Measurements from ENCODE around the gene BMX. TPM values are rescaled to one million over a fixed set of nuclear protein-coding genes. Genes with fewer than 3 reads are reported as not detected.

Gene BMX
- total and polyA plus RNA-seq, 2 donors (not counting 1 experiment from before 2014, with no cell fraction given) = not detected

DNA sequence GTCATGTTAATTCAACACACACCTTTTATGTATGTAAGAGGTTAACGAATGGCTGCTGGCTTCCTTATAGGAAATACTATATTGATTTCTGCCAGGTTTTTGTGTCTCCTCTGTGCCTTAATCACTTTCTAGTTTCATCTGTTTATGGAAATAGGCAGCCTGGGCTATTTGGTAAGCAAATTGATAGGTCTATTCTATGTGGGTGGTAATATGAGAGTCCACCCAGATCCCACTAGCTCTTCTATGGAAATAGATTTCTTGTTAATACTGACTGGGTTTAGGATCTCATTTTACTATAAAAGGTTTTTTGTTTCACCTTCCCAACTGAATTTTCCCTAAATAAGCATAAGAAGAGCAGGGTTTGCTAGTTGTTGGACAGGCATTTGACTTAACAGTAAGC is 4.1 kb downstream of the BMX start:
- DNase-seq (ENCODE audit: low read depth in 2 of 2) = no peak
- Histone ChIP-seq H3K4me1 (ENCODE audit: control insufficient read depth, extremely low read depth, insufficient read depth, low read length) (no peaks in the 10 kb centered on the region), H3K36me3 (ENCODE audit: control insufficient read depth, insufficient read depth, low read length) (no peaks in the 10 kb centered on the region), H2AFZ (ENCODE audit: low read length) (no peak overlapping the region), H3K9me3 (ENCODE audit: control insufficient read depth, insufficient read depth, low read depth, low read length) (no peaks in the 10 kb centered on the region), H4K20me1 (ENCODE audit: control insufficient read depth, extremely low read depth, insufficient read depth, low read length) (no peaks in the 10 kb centered on the region), H3K27ac (ENCODE audit: insufficient read depth, low read length) (no peak overlapping the region), H3K9ac (ENCODE audit: insufficient read depth, low read length) (no peak overlapping the region), H3K27me3 (ENCODE audit: control insufficient read depth, insufficient read depth, low read length) (no peaks in the 10 kb centered on the region), H3K4me2 (ENCODE audit: extremely low read depth, insufficient read depth, low read length) (no peak overlapping the region), H3K79me2 (ENCODE audit: control insufficient read depth, insufficient read depth, low read length) (no peaks in the 10 kb centered on the region), H3K4me3 (replicated peaks in 1 of 4; ENCODE audit: control extremely low read depth in 1 of 4, insufficient read depth in 1 of 4, low read depth in 3 of 4, low read length in 4 of 4) (no peak overlapping the region)
- no peak for TF ChIP-seq EZH2 (IDR thresholded peaks at IDR 0.05; ENCODE audit: low read length, missing control alignments)
- TF ChIP-seq, protein P1, sequence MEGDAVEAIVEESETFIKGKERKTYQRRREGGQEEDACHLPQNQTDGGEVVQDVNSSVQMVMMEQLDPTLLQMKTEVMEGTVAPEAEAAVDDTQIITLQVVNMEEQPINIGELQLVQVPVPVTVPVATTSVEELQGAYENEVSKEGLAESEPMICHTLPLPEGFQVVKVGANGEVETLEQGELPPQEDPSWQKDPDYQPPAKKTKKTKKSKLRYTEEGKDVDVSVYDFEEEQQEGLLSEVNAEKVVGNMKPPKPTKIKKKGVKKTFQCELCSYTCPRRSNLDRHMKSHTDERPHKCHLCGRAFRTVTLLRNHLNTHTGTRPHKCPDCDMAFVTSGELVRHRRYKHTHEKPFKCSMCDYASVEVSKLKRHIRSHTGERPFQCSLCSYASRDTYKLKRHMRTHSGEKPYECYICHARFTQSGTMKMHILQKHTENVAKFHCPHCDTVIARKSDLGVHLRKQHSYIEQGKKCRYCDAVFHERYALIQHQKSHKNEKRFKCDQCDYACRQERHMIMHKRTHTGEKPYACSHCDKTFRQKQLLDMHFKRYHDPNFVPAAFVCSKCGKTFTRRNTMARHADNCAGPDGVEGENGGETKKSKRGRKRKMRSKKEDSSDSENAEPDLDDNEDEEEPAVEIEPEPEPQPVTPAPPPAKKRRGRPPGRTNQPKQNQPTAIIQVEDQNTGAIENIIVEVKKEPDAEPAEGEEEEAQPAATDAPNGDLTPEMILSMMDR (conservative IDR thresholded peaks at IDR 0.05 in 1 of 2, IDR thresholded peaks at IDR 0.05 in 1 of 2; ENCODE audit: low read depth in 1 of 2, low read length in 2 of 2) = no peak

DNA sequence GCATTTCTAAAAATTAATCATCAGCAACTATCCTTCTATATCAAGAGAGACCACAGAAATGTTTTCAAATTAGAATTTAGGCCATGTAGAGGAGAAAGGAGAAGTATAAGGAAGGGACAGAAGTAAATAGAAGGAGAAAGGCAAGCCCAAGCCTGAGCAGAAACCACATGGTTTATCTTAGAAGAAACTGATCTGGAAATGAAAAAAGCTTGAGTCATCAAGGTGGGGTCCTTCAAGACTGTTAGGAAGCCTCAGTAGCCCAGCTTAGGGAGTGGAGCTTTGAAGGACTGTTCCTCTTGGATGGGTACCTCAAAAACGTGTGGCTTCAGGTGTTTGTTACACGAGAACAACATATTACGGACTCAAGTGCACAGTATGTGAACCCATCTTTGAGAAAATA is 4.5 kb downstream of the BMX start:
- no peak overlapping the region for H2AFZ ChIP-seq (ENCODE audit: low read length)
- H3K9ac ChIP-seq (ENCODE audit: insufficient read depth, low read length) = no peak overlapping the region
- no peak overlapping the region for H3K27ac ChIP-seq (ENCODE audit: insufficient read depth, low read length)
- H3K27me3 ChIP-seq (ENCODE audit: control insufficient read depth, insufficient read depth, low read length) = no peaks in the 10 kb centered on the region
- no peak overlapping the region for H3K4me2 ChIP-seq (ENCODE audit: extremely low read depth, insufficient read depth, low read length)
- no peaks in the 10 kb centered on the region for H3K9me3 ChIP-seq (ENCODE audit: control insufficient read depth, insufficient read depth, low read depth, low read length)
- H3K79me2 ChIP-seq (ENCODE audit: control insufficient read depth, insufficient read depth, low read length) = no peaks in the 10 kb centered on the region
- DNase-seq (ENCODE audit: low read depth in 2 of 2) = no peak
- no peaks in the 10 kb centered on the region for H3K36me3 ChIP-seq (ENCODE audit: control insufficient read depth, insufficient read depth, low read length)
- no peaks in the 10 kb centered on the region for H3K4me1 ChIP-seq (ENCODE audit: control insufficient read depth, extremely low read depth, insufficient read depth, low read length)
- H3K4me3 ChIP-seq (replicated peaks in 1 of 4; ENCODE audit: control extremely low read depth in 1 of 4, insufficient read depth in 1 of 4, low read depth in 3 of 4, low read length in 4 of 4) = no peak overlapping the region
- TF ChIP-seq, protein P1 (conservative IDR thresholded peaks at IDR 0.05 in 1 of 2, IDR thresholded peaks at IDR 0.05 in 1 of 2; ENCODE audit: low read depth in 1 of 2, low read length in 2 of 2) = no peak
- H4K20me1 ChIP-seq (ENCODE audit: control insufficient read depth, extremely low read depth, insufficient read depth, low read length) = no peaks in the 10 kb centered on the region

DNA sequence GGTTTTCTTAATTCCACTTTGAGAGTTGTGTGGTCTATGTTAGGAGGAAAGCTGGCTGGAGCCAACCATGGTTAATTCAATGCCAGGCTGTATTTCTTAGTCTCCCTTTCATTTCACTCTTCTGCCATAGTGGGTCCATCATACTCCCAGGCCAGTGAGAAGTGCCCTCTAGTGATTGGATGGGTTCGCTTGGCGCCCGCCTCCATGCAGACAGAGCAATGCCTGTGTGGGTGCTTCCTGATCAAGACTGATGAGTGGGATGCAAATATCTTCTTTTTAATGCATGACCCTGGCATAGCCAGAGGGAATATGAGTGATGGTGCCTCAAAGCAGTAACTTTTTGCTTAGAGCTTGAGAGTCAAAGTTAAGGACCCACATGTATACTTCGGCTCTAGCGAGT is 6.4 kb downstream of the BMX start:
- H3K27ac ChIP-seq (ENCODE audit: insufficient read depth, low read length) = no peak overlapping the region
- H3K9me3 ChIP-seq (ENCODE audit: control insufficient read depth, insufficient read depth, low read depth, low read length) = no peaks in the 10 kb centered on the region
- no peak overlapping the region for H3K9ac ChIP-seq (ENCODE audit: insufficient read depth, low read length)
- no peaks in the 10 kb centered on the region for H4K20me1 ChIP-seq (ENCODE audit: control insufficient read depth, extremely low read depth, insufficient read depth, low read length)
- H3K79me2 ChIP-seq (ENCODE audit: control insufficient read depth, insufficient read depth, low read length) = no peaks in the 10 kb centered on the region
- H3K27me3 ChIP-seq (ENCODE audit: control insufficient read depth, insufficient read depth, low read length) = no peaks in the 10 kb centered on the region
- no peak for TF ChIP-seq EZH2 (IDR thresholded peaks at IDR 0.05; ENCODE audit: low read length, missing control alignments)
- TF ChIP-seq, protein P1 (conservative IDR thresholded peaks at IDR 0.05 in 1 of 2, IDR thresholded peaks at IDR 0.05 in 1 of 2; ENCODE audit: low read depth in 1 of 2, low read length in 2 of 2) = no peak
- no peaks in the 10 kb centered on the region for H3K36me3 ChIP-seq (ENCODE audit: control insufficient read depth, insufficient read depth, low read length)
- H2AFZ ChIP-seq (ENCODE audit: low read length) = no peak overlapping the region
- H3K4me2 ChIP-seq (ENCODE audit: extremely low read depth, insufficient read depth, low read length) = no peak overlapping the region
- DNase-seq (ENCODE audit: low read depth in 2 of 2) = no peak
- H3K4me3 ChIP-seq (replicated peaks in 1 of 4; ENCODE audit: control extremely low read depth in 1 of 4, insufficient read depth in 1 of 4, low read depth in 3 of 4, low read length in 4 of 4) = no peak overlapping the region
- H3K4me1 ChIP-seq (ENCODE audit: control insufficient read depth, extremely low read depth, insufficient read depth, low read length) = no peaks in the 10 kb centered on the region
